HG02885 (cell line): ENCODE results near the gene SLC15A2.
"Not testable (repeated sequence)": the region's sequence is repeated elsewhere in the genome, so short reads cannot be mapped to it uniquely, and the experiment has no call there.

ENCODE experiments used
- ATAC-seq: cut with Tn5 transposase; IDR thresholded peaks from one replicate; pipeline ENCODE4 v1.9.1; 2021; ENCODE audit warnings: mild to moderate bottlenecking; ENCODE audit not compliant: unreplicated experiment, poor library complexity

SLC15A2 gene, protein sequence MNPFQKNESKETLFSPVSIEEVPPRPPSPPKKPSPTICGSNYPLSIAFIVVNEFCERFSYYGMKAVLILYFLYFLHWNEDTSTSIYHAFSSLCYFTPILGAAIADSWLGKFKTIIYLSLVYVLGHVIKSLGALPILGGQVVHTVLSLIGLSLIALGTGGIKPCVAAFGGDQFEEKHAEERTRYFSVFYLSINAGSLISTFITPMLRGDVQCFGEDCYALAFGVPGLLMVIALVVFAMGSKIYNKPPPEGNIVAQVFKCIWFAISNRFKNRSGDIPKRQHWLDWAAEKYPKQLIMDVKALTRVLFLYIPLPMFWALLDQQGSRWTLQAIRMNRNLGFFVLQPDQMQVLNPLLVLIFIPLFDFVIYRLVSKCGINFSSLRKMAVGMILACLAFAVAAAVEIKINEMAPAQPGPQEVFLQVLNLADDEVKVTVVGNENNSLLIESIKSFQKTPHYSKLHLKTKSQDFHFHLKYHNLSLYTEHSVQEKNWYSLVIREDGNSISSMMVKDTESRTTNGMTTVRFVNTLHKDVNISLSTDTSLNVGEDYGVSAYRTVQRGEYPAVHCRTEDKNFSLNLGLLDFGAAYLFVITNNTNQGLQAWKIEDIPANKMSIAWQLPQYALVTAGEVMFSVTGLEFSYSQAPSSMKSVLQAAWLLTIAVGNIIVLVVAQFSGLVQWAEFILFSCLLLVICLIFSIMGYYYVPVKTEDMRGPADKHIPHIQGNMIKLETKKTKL

DNA sequence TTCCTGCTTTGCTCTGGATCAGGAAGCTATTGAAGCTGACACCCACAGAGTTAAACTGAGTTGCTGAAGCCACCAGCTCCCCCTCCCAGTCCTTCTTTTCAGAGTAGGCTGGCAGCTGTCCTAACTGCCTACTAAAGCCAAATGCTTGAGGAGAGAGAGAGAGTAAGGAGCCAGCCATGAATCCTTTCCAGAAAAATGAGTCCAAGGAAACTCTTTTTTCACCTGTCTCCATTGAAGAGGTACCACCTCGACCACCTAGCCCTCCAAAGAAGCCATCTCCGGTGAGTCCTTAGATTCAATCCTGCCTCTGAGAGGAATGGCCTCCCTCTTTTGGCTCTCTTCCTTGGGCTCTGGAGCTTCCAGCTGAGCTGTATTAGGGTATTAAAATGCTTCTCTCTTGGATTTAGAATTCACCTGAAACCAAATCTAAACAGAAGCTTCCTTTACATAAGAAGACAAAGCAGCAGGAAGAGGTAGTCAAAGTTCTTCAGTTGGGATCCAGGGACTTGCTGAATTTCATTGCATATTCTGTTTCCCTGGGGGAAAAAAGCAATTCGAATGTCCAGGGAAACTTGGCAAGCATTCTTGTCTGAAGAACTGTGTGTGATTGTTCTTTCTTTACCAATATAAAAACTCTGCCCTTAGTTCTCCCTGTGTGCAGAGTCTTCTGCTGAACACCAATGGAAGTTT, at the start of gene SLC15A2:
Gene SLC15A2, plus strand, starts transcription at position 101 of the 690 bp plus-strand sequence. Its CDS starts 76 bp downstream, at position 177.
- ATAC-seq = no peak

DNA sequence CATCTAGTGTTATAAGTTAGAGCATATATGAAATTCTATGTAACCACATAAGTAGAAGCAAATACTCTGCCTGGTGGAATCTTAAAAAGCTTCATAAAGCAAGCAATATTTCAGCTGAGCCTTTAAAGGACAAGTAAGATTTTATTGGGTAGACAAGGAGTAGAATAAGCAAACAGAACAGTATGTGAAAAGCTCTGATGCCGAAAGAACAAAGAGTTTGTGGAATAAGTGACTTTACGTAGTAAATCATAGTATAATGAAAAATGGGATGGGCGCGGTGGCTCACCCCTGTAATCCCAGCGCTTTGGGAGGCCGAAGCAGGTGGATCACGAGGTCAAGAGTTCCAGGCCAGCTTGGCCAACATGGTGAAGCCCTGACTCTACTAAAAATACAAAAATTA, 49.3 kb upstream of the SLC15A2 start:
- ATAC-seq = no peak

DNA sequence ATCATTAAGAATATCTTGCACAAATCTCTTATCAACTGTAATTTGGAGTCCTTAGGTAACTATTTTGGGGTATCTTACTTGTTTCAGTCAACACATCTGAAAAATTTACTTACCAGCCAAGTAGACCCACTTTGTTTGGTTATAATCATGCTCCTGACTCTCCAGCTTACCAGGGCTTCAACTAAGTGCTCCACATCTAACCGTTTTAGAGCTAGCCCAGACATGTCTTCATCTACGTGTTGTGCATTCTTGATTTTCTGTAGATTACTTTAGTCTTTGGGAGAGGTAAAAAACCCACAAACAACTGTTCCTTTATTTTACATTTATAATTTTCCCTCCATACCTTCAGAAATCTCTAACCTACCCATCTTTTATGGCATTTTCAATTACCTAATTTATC, 41.9 kb upstream of the SLC15A2 start:
- no peak for ATAC-seq

DNA sequence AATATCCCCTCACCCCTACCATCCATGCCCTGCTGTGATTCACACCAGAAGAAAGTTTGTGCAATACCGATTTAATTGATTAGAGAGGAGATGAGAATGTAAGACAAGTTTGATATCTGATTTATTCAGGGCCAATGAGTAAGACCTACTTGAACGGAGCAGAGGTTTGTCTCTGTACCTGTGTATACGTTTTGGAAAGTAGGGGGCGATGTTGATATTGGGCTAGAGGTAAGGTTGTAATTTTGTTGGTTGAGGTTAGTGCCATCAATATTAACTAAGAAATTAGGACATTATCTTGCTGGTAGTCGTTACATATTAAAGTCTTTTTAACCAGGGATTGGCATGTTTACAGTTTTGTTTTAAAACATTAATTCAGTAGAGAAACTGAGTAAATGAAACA, 38.6 kb upstream of the SLC15A2 start:
- no peak for ATAC-seq

DNA sequence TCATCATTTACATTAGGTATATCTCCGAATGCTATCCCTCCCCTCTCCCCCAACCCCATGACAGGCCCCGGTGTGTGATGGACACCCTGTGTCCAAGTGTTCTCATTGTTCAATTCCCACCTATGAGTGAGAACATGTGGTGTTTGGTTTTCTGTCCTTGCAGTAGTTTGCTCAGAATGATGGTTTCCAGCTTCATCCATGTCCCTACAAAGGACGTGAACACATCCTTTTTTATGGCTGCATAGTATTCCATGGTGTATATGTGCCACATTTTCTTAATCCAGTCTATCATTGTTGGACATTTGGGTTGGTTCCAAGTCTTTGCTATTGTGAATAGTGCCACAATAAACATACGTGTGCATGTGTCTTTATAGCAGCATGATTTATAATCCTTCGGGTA, 36.4 kb upstream of the SLC15A2 start:
- not testable (repeated sequence) for ATAC-seq

DNA sequence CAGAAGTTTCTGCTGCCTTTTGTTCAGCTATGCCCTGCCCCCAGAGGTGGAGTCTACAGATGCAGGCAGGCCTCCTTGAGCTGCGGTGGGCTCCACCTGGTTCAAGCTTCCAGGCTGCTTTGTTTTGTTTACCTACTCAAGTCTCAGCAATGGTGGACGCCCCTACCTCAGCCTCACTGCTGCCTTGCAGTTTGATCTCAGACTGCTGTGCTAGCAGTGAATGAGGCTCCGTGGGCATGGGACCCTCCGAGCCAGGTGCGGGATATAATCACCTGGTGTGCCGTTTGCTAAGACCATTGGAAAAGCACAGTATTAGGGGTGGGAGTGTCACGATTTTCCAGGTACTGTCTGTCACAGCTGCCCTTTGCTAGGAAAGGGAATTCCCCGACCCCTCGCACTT, 31.0 kb upstream of the SLC15A2 start:
- ATAC-seq = not testable (repeated sequence)

DNA sequence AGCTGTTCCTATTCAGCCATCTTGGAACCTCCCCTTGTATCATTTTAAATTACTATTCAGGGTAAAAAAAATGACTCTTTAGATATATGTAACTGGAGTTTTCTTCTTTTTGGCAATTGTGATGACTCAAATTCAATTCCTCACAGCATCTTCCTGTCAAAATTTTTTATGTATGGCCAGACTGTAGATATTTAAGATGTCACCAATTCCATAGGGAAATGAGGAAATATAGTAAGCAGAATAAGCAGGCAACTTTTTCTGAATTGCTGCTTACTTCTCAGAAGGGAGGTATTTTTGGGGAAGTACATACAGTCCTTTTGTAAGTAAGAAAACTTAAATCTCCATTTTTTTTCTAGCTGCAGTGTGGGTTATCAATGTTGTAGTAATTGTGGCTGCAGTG, 30.4 kb upstream of the SLC15A2 start:
- no peak for ATAC-seq

DNA sequence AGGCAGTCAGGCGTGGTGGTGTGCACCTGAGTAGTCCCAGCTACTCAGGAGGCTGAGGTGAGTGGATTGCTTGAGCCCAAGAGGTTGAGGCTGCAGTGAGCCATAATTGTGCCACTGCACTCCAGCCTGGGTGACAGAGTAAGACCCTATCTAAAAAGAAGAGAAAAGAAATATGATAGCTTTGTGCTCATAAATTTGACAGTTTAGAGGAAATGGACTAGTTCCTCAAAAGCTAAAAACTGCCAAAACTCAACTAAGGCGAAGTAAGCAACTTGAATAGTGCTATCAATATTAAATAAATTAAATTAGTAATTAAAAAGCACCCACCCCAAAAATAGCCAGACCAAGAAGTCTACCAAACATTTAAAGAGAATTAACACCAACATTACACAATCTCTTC, 24.5 kb upstream of the SLC15A2 start:
- no peak for ATAC-seq

DNA sequence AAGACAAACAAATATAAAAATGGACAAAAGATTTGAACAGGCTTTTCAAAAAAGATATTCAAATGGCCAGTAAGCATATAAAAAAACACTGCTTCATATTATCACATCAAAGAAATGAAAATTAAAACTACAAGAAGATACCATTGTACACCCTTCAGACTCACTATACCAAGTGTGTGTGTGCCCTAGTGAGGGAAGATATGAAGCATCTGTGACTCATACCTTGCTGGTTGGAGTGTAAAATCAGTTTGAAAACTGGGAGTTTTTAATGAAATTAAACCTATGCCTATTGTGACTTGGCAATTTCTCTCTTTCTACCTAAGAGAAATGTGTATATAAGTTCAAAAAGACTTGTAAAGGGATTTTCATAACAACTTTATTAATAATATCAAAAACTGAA, 23.5 kb upstream of the SLC15A2 start:
- ATAC-seq = no peak

DNA sequence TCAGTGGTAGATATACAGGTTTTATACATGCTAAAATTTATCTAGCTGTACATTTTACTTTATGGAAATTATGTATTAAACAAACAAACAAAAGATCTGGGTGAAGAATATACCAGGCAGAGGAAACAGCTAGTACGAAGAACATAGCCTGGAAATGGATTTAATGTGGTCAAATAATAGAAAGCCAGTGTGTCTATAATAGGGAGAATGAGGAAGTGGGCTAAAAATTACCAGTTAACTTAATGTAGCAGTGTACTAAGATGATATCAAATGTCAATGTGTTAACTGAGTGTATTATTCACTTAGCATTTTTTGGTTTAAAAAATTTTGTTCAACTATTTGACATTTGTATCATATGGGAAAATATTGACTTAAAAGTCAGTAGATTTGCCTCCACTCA, 22.8 kb upstream of the SLC15A2 start:
- ATAC-seq = no peak

DNA sequence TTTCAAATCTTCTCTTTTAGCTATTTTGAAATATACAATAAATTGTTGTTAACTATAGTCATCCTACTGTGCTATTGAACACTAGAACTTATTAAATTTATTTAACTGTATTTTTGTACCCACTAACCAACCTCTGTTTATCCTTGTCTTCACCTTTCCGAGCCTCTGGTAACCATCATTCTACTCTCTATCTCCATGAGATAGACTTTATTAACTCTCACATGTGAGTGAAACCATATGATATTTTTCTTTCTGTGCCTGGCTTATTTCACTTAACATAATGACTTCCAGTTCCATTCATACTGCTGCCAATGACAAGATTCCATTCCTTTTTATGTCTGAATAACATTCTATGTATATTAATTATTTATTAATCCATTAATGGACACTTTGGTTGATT, 15.8 kb upstream of the SLC15A2 start:
- no peak for ATAC-seq

DNA sequence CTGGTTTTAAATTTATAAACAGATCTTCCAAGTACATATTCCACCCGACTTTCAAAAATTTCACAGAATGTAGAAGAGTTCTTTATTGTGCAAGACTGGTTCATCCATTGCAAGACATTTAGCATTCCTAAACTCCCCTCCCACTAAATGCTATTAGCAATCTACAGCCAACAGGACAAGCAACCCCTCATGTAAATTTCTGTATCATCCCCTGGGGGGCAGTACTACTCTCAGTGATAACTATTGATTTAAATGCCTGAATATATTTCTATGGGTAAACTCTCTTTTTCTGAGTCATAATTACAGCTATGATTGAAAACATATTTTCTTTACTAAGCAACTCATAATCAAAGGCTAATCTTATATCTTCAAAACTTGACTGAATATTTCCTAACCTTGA, 10.7 kb upstream of the SLC15A2 start:
- ATAC-seq = no peak

DNA sequence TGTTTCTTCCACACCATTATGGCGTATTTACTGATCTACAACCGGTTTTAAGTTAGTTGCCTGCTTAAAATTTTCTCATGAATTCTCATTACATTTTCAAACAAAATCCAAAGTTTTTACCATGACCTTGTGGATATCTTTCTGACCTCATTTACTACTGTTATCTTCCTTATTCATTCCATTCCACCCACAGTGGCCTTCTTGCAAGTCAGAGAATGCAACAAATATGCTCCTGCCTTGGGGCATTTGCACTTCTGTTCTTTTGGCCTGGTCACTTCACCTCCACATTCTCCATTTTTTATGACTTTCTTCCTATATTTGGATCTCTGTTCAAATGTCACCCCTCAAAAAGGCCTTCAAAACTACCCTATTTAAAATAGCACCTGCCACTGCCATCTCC, 8.8 kb upstream of the SLC15A2 start:
- ATAC-seq = no peak

DNA sequence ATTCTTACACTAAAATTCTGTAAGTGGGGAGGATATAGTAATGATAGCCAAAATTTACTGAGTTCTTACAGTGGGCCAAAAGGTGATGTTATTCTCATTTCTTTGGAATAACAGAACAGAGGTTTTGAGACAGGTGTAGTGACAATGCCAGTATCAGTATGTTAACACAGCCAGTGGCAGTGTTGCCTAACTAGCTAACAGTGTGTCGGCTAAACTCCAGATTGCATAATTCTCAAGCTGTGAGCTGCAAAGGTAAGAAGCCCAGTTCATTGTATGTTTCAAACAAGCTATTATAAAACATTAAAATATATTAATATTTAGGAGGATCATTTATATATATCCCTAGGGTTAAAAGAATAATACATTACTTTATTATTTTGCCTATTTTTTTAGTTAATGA, 920 bp downstream of the SLC15A2 start:
- ATAC-seq = no peak

DNA sequence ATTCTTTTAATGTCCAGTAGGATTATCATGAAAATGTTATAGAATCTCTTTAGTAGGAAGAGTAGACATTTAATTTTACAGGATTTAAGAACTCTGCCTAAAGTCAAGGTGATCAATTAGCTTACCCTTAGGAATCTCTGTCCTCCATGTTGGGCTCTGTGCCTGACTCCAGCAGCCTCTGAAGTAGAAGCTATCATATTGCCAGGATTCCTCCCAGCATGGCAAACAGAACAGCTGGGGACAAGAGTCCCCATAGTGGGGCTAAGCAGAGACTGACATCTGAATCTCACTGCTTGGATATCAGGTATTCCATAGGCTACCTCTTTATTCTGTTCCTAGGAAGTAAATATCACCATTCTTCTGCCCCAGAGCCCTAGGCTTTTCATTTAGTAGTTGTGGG, 1.5 kb downstream of the SLC15A2 start:
- no peak for ATAC-seq

DNA sequence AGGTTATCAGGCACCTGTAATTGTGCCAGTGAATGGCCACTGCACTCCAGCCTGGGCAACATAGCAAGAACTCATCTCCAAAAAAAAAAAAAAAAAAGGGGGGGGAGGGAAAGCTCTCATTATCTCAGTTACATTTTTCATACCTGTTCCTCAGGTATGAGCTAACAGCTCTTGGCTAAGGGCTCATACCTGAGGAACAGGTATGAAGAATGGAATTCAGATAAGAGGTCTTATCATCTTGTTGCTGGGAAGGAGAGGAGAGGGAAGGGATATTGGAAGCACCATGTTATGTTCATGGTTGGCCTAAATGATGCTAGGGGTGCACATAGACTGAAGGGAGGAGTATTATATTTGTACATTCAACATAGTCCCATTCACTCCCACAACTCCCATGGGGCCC, 2.6 kb downstream of the SLC15A2 start:
- no peak for ATAC-seq

DNA sequence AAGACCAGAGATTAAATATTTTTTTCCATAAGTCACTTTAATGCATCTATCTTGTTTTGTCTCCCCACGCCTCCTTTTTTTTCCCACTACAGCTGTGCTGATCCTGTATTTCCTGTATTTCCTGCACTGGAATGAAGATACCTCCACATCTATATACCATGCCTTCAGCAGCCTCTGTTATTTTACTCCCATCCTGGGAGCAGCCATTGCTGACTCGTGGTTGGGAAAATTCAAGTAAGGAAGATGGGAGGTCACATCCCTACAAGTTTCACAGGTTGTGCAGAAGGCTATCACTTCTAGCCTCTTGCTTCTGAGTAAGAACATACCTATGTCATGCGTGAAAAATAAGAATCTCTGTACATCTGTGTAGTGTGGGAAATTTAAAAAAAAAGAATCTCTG, 3.1 kb downstream of the SLC15A2 start:
- ATAC-seq = no peak

DNA sequence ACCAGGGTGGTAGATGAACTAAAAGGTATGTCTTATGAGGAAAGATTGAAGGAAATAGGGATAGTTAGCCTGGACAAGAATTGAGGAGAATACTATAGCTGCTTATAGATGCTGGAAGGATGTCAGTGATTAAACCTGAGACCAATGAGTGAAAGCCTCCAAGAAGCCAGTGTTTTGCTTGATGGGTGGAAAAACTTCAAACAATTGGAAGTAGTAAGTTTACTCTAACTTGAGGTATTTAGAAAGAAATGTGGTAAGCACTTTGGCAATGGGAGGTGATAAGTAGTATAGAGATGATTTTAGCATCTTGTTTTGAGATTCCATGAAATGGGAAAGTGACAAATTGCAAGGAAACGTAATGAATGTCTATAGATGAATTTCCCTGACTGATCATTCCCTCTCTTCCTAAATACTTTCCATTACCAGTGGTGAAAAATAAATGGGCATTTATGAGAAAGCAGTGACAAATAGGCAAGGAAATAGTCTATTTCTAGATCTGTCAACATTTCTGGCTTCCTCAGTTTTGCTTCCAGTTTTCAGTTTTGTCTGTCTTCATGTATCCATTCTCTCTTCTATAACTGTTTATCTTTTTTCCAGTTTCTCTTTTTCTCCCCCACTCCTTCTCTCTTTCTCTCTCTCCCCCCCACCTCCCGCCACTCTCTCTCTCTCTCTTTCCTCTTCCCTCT, 19.2 kb downstream of the SLC15A2 start:
- ATAC-seq = no peak

DNA sequence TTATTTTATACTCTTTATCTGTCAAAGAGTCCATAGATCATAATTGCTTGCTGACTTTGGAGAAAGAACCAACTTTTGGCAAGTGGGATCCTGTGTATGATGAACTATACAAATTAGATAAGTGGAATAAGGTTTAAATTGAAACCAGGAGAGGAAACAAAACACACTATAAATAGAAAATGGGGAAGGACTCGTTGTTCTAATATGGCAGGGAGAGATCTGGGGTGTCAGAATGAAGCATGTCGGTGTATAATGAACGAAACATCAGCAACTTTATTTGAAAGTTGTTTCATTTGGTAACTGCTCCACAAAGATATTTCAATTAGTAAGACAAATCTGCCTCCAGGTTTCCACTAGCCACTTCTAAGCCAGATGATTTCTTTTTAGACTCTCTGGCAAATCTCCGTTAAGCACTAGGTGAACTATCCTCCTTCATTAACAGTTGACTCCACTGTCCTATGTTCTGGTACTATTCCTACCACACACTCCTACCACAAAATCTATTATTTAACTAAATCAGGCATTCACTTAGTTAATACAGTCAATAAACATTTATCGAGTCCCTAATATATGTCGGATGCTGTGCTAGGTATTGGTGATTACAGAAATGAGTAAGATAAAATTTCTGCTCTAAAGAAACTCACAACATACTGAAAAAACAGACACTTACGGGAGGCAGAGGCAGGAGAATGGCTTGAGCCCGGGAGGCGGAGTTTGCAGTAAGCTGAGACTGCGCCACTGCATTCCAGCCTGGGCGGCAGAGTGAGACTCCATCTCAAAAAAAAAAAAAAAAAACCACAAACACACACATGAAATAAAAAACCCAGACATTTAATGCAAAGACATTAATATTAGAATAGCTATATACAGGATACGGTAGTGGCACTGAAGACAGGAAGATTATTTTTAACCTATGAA, 20.1 kb downstream of the SLC15A2 start:
- ATAC-seq = no peak

DNA sequence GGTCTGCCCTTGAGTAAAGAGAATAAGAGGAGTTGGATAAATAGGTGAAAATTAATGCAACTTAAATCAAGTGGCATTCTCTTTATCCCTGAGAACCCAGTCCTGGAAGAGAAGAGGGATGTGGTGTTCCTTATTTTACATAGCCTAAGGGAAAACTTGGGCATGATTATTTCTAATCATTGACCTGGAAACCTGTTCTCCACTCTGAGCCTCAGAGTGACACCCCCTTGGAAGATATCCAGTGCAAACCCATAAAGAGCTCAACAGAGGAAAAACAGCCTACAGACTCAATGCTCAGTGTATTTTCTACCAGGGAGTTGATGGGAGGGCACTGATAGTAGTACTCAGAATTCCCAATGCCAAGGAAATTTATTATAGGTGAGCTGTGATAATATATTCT, 22.0 kb downstream of the SLC15A2 start:
- no peak for ATAC-seq
